ENCODE results near the gene MUSK.

The MUSK gene

GRCh38 chr9:110668570-110669167 is at the start of gene MUSK:
Gene MUSK (plus strand): TSS chr9:110668791. CDS start chr9:110668905, 114 bp downstream.
- DNase-seq (ENCODE audit: low read depth, low spot score): no peak

DNA sequence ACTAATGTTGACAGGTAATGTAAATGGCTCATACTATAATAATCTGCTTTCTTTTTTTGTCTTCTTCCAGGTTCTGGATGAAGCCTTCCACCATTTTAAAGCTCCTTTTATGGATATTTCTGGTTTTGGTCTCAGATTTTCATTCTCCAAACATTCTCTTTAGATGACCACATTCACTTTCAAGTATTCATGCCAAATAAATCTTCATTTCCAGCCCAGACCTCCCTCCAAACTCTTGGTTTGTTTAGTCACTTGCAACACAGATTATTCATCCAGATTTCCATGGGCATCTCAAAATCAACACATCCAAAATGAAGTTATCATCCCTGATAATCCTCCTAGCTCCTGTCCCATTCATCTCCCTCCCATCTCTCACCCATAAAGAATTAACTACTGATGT is 48.8 kb upstream of the MUSK start:
- DNase-seq (ENCODE audit: low read depth, low spot score): no peak

- no peak for DNase-seq (ENCODE audit: low read depth, low spot score)
These were observed 47.9 kb upstream of the MUSK start for GRCh38 chr9:110620726-110621125.

- DNase-seq (ENCODE audit: low read depth, low spot score): no peak
These were observed 46.2 kb upstream of the MUSK start for GRCh38 chr9:110622368-110622767.

DNA sequence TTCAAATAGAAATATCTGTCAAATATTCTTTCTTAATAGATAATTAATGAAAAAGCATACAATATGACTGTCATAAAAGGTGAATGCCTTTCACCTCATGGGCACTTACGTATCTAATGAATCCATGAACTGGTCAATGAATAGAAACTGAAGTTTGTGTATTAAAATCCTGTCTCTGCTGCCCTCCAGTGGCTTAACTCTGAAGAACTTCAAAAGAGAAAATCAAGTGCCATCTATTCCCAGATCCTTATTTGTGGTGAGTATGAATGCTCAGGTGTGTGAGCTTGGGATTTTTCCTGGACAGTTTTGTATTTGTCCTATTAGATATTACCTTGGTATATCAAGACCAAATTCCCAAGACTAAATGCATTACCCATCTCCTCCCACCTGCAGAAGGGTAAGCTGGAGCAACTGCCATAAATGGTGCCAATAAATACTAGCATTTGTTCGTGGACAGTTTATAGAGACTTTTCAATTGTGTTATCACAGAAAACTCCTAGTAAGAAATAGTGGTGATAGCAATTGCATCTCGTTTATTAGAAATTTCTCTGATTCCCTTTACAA is 45.0 kb upstream of the MUSK start:
- DNase-seq (ENCODE audit: low read depth, low spot score): no peak

DNA sequence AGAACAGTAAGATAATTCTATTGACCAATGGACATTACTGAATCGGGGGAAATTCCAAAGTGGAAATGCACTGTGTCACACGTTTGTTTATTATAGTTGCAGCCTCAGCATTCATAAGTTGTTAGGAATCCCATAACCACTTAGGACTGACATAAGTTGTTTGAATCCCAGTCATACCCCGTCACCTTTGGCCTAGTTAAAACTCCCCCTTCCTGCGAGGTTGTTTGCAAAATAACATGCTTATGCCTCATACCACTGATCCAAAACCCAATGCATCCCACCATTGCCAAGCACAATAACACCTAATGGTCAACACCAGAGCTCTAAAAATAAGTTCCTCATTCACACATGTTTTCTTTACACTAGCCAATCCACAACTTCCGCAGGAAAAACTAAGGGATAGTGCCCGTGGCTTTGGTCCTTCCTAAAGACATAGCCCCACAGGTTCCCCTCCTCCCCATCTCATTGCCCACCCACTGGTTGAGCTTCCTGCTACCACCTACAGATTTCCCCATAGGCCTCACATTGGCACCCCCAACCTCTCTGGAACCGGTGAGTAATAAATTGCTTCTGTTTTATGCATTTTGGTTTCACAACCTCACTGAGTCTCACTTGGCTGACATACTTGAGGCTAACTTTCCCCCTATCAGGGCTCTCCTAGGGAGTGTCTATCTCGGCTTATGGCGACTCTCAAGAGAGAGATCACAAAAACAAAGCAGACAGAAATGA is 42.3 kb upstream of the MUSK start:
- DNase-seq (ENCODE audit: low read depth, low spot score): no peak

DNA sequence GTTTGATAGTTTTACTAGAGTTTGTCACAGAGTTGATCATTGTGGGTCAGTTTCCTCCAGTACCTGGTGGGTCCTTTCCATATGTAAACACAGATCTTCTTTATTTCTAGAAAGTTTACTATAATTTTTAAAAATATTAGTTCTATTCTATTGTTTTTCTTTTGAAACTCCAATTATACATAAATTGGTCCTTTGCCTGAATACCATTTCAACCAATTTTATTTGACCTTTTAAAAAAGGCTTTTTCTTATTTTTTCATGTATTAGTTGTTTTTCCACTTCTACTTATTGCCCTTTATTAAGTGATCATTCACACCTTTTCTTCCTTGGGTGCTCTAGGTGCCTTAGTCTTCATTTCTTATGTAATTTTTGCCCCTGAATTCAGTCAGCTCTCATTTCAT is 33.0 kb upstream of the MUSK start:
- no peak for DNase-seq (ENCODE audit: low read depth, low spot score)

DNA sequence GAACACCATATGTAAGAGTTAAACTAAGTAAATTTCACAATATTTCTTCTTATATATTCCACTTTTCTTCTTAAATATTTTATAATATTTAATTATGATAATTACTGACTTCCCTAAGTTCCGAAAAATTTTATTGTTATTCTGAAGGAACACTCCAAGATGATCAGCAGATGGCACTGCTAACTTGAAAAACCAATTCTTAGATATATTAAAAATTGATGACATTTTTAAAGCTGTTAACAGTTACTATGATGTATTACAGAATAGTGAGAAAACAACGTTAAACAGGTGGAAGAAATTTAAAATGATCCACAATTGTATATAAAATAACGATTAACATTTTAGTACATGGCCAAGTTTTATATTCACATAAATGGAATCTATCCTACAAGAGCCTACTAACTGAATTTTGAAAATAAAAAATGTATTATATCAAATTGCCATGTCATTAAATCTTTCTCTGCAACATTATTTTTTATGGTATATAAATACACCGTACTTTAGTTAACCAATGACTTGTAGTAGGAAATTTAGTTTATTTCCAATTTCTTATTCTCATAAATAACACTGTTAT is 30.1 kb upstream of the MUSK start:
- DNase-seq (ENCODE audit: low read depth, low spot score): no peak

DNA sequence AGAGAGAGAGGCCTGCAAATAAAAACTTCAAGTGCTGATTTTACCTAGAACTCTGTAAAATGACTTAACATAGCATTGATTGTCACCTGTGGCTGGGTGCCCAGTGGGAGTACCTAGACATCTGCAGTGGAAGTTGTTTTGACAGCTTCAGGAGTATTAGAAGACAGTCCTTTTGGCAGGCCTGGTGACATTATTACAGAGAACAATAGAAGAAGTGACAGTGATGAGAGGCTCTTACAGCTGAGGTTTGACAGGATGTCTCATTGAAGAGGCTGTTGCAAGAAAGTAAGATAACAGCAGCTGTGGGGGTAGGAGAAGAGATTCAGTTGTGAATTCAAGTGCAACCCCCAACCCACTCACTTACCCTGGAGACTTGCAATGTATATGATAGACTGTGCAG is 27.9 kb upstream of the MUSK start:
- DNase-seq (ENCODE audit: low read depth, low spot score): no peak

DNA sequence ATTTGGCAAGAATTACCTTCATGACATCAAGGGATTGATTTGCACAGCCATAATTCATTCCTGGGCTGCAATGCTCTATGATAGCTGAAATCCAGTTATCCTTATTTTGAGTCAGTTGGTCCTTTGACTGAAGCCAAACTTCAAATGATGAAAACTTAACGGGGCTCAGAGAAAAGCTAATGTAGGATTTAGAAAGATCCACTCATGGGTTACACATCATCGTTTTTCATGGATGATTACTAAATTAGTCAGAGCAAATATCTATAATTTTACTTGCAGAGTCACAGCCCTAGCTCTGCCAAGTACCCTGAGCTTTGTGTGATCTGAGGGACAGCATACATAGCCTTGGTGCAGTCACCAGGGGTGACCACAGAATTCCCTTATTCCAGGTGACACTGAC is 27.3 kb upstream of the MUSK start:
- no peak for DNase-seq (ENCODE audit: low read depth, low spot score)

DNA sequence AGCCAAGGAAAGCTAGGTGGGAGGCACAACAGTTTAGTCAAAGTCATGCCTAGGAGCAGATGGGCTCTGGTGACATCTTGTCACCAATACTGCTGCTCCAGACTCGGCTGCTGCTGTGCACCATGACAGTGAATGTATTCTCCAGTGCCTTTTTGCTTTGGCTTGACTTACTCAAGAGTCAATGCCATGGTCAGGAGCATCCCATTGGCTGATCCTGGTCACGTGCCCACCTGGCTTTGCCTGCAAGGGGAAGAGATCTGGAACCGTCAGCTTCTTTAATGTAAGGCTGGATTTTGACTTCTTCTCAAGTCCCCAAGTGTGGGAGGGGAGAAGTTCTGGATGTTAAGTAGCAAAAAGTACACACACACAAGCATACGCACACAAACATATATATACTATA is 19.9 kb upstream of the MUSK start:
- DNase-seq (ENCODE audit: low read depth, low spot score): no peak

- DNase-seq (ENCODE audit: low read depth, low spot score): no peak
These were observed 18.3 kb upstream of the MUSK start for GRCh38 chr9:110650261-110650660.

DNA sequence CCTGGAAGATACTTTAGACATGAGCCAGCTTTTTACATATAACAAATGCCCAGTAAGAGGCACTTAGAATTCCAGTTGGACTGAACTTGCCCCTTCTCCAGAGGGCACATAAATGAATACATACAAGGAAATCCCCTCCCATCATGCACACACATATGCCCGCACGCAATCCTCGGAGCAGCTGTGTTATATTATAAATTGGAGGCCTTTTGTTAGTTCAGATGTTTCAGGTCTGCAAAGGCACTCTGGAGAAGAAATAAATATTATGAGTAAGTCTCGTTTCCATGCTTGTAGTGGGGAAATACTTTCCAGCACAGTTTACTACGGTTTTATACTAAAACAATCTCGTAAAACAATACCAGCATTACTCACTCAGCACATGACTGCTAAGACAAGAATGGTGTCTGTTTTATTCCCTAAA is 17.6 kb upstream of the MUSK start:
- no peak for DNase-seq (ENCODE audit: low read depth, low spot score)

GRCh38 chr9:110655754-110656641 is 12.6 kb upstream of the MUSK start:
- no peak for DNase-seq (ENCODE audit: low read depth, low spot score)

DNA sequence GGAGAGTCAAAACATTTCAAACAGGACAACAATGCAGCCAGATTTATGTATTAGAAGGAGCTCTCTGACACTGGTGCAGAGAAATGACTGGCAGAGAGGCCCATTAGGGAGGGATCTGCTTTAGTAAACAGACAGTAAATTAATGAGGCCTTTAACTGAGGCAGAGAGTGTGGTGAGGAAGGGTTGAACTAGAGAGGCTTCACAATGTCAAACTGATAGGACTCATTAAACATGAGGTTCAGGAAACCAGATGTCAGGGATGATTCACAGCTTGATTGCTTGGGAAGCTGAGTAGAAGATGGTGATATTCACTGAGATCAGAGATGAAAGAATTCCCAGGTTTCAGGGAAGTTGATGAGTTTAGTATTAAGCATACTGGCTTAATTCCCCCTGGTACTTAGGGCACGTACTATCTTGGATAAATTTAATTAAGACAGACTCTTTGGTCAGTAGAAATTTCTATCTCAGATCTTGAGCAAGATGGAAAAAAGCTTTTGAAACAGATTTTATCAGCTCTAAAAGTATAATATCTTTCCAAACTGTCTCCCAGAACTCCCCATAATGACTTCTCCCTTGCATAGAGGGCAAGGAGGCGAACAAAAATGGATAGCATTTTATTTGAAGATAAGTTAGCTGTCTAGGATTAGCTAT is 8.6 kb upstream of the MUSK start:
- no peak for DNase-seq (ENCODE audit: low read depth, low spot score)

DNA sequence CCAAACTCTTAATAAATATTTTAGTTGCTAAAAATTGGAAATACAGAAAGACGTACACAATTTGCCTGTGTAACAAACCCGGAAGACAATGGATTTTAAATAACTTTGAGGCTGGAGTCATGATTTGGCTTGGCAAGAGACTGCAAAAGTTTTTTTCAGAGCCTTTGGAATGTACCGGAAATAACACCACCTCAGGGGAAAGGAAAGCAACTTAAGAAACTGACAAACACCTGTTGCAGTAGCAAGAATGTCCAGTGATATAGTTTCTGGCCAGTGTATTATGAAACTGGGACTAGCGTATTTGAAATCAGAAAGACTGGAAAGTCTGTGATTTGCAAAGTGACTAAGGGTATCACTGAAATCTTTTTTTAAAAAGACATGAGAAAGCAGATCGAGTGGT is 842 bp downstream of the MUSK start:
- DNase-seq (ENCODE audit: low read depth, low spot score): no peak

DNA sequence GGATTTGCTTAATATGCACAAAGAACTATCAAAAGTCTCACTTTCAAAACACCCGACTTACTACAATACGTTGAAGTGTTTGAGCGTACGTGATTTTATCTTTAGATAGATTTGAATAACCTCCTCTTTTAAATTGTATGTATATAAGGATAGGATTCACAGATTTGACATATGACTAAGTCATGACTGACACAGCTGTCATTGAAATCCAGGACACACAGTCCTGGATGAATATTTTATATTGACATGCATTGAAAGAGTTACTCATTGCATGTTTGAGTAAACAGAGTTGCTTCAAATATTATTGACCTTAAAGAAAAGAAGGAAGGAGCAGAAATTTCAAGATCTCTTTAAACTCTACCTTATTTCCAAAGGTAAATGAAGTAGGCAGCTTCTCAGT is 3.3 kb downstream of the MUSK start:
- DNase-seq (ENCODE audit: low read depth, low spot score): no peak

- DNase-seq (ENCODE audit: low read depth, low spot score): no peak
These were observed 4.4 kb downstream of the MUSK start for GRCh38 chr9:110672873-110673510.

- no peak for DNase-seq (ENCODE audit: low read depth, low spot score)
These were observed 18.9 kb downstream of the MUSK start for GRCh38 chr9:110687497-110687896.

DNA sequence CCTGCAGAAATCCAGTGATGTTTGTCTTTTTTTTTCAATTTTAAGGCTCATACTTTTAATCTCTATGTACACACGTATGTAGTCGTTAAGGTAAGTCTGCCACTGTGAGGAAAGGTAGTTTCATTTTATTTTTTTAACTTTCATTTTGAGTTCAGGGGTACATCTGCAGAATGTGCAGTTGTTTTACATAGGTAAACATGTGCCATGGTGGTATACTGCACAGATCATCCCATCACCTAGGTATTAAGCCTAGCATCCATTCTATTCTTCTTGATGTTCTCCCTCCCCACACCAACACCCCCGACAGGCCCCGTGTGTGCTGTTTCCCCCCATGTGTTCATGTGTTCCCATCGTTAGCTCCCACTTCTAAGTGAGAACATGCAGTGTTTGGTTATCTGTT is 19.7 kb downstream of the MUSK start:
- no peak for DNase-seq (ENCODE audit: low read depth, low spot score)

DNA sequence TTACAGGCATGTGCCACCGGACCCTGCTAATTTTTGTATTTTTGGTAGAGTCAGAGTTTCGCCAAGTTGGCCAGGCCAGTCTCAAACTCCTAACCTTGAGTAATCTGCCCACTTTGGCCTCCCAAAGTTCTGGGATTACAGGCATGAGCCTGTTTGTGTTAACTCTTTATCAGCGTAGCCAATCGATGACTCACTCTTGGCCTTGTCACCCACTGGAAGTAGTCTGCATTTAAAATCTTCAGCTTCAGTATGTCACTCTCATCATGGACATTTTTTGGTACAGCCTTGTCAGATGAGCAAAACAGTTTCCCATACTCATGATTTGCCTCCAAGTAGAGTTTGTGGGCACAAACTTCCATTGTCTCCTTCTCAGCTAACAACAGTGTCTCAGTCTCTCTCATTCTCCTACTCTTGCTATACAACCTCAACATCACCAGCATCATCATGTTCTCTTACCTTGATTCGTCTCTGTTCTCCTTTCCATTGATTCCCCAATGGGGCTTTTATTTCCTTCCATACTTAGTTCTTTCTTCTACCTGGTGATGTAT is 22.5 kb downstream of the MUSK start:
- DNase-seq (ENCODE audit: low read depth, low spot score): no peak

Measured in iPS DF 19.7 (cell line).